CD4-positive, alpha-beta T cell treated with Interleukin-21 for 1 hour (primary cell): Measurements from ENCODE around the gene DENND5B.

ENCODE experiments used
- DNase-seq: peaks from one replicate; pipeline ENCODE4 v3.0.0-alpha.2; 2020

Gene DENND5B

DNA sequence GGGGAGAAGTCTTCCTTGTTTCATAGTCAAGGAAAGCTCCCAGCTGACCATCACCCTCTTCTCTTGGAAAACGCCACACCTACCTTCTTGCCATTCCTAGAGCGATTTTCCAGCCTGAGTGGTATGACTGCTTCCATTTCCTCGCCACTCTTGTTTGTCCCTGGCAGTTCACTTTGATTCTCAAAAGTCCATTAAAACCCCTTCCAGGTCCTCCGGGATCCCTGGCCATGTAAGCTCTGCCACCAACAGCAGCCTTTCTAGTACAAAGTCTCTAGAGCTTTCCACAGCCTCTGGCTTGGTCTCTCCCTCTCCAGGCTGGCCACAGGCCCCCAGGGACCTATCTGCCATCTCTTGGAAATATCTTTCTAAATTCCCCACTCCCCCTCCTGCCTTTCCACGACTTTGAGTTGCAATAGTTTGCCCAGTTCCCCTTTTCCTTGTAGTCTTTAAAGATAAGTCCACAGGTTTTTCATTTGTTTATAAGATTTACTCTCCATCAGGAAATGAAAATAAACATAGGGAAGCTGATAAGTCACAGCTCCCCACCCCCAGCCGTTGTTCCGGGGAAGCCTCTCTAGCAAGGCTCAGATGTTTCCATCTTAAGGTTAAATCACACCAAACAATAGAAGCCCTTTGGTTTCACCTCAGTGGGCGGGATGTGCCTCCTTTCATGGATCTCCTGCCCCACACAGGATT lies 222.1 kb downstream of the DENND5B start:
- DNase-seq, result no peak

DNA sequence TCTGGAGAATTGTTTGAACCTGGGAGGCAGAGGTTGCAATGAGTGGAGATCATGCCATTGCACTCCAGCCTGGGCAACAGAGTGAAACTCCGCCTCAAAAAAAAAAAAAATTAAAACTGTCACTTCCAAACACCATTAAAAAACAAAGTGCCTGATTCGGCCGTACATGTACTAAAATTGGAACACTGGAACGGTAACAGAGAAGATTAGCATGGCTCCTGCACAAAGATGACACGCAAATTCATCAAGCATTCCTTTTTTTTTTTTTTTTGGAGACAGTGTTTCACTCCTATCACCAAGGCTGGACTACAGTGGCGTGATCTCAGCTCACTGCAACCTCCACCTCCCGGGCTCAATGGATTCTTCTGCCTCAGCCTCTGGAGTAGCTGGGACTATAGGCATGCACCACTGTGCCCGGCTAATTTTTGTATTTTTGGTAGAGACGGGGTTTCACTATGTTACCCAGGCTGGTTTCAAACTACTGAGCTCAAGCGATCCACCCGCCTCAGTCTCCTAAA lies 224.8 kb downstream of the DENND5B start:
- DNase-seq, result no peak

DNA sequence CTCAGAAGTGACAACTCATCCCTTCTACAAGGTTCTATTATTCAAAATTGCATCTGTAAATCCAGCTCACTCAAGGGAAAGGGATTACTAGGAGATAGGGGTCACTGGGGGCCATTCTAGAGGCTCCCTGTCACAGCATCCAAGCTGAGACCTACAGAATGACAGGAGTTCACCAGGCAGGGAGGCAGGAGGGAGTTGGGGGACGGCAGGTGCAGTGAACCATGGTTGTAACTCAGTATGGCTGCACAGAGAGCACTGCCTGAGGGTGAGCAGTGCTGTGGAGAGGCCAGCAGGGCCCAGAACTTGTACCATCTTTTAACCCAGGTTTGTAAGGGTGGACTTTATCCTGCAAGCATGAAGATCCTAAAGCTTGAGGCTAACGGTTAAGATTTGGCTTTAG lies 227.1 kb downstream of the DENND5B start:
- no peak for DNase-seq

DNA sequence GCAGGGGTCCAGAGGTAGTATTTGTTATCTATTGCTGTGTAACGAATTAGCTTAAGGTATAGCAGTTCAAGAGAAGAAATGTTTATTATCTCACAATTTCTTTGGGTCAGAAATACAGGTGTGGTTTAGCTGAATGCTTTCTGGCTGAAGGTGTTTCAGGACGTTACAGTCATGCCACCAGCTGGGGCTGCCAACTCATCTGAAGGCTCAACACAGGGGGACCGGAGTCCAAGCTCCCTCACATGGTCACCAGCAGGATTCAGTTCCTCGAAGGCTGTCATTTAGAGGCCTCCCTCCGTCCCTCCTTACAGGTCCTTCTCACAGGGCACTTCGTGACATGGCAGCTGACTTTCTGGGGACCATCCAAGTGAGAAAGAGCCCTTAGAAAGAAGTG lies 227.5 kb downstream of the DENND5B start:
- DNase-seq, result no peak

DNA sequence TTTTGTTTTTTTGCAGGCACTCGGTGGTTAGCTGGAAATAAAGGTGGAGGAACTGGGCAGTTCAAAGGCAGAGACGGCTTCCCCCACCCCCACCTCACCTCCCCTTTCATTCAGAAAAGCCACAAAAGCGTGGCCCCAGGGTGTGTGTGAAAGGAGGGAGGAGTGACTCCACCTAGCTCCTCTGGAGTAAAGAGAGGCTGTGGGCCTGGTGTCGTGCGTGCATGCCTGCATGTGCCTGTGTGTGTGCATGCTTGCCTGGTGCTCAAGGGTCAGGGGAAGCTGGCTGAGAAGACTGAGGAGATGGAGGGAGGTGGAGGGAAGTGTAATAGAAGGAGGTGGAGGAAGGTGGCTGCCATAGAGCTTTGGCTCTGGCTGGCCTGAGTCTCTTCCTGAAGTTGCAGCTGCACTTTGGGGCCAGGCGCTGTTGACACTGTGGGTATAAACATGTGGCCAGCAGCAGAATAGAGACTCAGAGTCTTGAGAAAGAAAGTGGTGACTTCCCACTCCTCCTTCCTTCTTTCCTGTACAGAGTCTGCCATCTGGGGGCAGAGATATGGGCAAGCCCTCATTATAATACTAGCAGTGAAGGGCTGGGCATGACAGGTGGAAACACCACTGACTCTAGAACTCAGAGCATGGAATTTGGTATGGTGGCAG lies 228.0 kb downstream of the DENND5B start:
- DNase-seq, result peak; percentile 13

DNA sequence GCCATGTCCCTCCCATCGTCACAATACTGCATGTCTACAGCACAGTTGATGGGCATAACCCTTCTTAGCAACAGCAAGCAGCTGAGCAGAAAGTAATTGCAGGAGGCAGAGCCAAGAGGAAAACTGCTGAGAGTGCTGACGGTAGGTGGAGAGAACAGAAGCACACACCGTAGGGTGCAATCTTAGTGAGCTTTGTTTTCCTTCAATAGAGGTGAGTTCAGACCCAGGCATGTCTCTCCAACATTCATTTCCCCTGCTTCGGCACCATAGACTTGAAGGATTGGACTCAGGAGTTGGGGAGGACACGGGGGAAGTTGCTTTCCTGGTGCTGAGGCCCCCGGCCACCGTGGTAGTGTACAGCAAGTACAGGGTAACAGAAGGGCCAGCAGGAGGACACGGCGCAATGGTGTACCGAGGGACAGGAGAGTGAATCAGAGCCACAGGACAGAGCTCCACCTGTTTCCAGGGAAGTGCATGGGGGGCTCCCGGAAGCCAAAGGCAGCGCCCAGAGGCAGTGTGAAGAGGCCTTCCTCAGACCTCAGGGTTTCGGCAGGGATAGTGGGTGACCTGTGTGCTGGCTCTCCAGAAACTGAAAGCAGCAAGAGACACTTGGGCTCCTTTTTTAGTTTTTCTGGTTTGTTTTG lies 228.7 kb downstream of the DENND5B start:
- DNase-seq, result no peak

DNA sequence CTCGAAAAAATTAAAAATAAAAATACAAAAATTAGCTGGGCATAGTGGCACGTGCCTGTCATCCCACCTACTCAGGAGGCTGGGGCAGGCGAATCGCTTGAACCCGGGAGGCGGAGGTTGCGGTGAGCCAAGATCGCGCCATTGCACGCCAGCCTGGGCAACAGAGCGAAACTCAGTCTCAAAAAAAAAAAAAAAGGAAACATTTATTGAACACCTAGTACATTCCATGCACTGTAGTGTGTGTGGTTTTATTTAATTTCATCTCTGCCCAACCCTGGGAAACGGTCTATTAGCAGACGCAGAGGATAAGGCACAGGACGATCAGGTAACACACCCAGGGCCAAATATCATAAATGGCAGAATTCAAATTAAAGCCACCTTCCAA lies 229.2 kb downstream of the DENND5B start:
- no peak for DNase-seq

DNA sequence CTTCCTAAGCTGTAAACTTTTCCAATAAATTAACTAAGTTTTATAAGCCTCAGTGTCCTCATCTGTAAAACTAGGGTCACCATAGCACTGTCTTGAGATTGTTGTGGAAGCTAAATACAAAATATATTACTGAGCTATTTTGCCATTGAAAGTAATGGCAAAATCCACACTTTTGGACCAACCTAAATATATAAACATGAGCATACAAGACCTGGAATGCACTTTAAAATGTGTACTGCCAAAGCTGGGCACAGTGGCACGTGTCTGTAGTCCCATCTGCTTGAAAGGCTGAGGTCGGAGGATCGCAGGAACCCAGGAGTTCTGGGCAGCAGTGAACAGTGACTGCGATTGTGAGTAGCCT lies 235.2 kb downstream of the DENND5B start:
- DNase-seq, result no peak

DNA sequence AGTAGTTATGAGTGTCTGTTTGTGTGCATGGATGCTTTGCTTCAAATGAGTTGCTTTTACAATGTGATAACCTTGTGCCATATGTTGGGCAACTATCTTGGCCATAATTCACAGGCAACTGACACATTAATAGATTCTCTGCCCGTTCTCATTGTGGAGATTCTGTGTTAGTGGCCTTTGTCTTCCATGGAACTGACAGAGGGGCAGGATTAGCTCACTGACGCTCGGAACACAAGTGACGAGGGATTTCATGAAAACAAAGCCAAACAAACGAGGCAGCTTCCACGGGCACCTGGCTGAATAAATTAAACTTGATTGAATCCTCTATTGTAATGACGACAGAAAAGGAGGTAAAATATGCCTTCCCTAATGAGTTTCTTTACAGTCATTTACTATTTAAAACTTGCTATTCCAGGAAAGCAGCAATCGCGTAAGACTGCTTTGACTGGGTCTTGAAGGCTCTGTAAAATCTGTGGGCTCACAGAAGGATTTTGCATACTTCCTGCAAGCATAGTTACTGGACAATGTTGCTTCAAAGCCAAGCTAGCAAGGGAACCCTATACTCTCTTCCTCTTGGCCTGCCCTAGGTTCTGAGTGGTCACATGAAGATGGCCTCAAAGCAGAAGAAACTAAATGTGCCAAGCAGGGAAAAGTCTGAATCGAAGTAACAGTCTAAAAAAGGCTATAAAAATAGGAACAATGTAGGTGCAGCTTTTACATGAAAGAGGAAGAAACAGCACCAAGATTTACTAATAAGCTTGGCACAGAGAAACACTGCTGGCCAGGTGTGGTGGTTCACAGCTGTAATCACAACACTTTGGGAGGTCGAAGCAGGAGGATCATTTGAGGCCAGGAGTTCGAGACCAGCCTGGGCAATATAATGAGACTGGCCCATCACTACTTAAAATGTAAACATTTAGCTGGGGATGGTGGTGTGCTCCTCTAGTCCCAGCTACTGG lies 236.9 kb downstream of the DENND5B start:
- DNase-seq, result no peak

DNA sequence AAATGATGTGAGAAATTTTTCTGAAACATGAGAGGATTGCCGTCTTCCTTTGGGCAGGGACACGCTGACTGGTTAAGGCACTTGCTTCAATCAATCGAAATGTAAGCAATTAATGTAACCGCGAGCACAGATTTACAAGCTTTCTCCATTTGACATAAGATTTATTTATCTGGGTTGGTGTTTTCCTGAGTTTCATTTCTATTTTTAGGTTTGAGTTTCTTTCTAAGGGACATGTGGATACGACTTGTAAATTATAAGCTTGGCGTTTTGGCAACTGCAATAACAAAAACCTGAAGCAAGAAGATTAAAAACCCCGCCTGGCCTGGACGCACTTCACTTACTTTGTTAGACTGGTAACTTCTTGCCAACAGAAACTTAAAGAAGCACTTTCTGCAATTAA lies 244.7 kb downstream of the DENND5B start:
- DNase-seq, result no peak

DNA sequence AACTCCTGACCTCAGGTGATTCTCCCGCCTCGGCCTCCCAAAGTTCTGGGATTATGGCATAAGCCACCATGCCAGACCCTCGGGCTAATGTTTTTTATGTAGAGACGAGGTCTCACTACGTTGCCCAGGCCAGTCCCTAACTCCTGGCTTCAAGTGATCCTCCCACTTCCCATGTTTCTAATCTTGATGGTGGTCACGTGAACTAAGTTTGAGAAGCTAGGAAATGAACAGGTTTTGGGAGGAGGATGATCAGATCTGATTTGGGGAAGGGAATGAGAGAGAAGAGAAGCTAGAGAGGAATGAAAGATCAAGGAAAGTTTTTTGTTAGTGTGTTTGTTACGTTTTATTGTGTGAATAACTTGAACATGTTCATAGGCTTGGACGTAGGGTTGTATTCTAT lies 247.8 kb downstream of the DENND5B start:
- DNase-seq, result no peak

DNA sequence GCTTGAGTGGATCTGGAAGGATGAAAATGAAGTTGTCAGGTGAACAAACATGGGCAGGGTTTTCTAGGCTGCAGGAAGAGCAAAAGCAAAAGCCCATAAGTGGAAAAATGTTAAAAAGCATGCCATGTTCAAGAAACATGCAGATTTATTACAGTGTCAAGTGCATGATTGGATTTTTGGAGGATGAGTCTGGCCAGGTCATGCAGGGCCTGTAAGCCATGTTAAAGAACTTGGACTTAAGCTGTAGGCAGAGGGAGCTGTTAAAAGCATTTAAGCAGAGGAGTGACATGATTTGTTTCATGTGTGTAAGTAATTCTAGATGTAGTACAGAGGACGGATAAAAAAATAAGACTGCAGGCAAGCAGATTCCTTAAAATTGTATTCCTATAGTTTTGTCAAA lies 248.7 kb downstream of the DENND5B start:
- DNase-seq, result no peak

DNA sequence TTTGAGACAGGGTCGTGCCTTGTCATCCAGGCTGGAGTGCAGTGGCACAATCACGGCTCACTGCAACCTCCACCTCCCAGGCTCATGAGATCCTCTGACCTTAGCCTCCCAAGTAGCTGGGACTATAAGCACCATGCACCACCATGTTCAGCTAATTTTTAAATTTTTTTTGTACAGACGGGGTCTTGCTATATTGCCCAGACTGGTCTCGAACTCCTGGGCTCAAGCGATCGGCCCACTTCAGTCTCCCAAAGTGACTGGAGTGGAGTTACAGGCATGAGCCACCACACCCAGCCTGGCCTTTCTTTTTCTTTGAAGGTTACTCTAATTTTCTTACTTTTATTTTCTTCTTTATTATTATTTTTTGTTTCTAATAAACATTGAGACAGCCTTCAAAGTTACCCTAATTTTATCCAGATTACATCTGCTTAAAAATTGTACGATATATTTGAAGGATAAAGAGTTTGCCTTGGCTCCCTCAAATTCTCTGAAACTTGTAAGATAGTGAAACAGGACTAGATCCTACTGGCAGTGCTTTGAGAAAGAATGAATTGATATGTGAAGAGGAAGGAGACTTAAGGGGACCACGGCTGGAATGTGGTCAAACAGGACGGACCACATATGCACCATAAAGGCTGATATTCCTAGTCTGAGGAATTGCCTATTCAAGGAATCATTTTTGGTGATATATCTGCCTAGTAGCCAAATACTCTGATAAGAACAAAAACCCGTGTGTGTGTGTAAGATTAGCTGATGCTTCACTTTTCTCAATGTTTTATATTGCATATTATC lies 250.9 kb downstream of the DENND5B start:
- DNase-seq, result no peak

DNA sequence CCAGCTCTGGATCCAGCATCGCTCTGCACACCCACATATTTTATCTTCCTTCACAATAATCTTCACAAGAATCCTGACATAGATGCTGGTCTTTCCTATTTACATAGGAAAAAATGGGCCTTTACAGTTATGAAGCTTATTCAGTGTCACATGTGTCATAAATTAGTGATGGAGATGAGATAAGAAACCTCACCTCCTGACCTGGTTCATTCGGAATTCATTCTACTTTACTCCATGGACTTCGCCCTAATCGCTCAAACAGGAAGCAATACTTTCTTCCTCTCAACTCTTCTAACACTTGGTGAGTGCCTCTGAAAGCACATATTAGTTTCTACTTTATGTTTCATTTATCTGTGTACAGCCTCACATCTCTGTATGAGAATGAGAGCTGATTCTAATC lies 253.0 kb downstream of the DENND5B start:
- DNase-seq, result no peak
